Ishikawa (cell line): Measurements from ENCODE around the gene VWF.

ENCODE experiments used
- CREB1 ChIP-seq: IDR thresholded peaks from 2 replicates; pipeline ENCODE4 v1.6.1; 2012; ENCODE audit warnings: low read depth
- EGR1 ChIP-seq: IDR thresholded peaks from 2 replicates; pipeline ENCODE4 v1.6.1; 2012
- EP300 ChIP-seq: IDR thresholded peaks from 2 replicates; pipeline ENCODE4 v1.6.1; 2012; ENCODE audit warnings: borderline replicate concordance
- NFIC ChIP-seq: IDR thresholded peaks from 2 replicates; pipeline ENCODE4 v1.6.1; 2012
- RAD21 ChIP-seq: IDR thresholded peaks from 2 replicates; pipeline ENCODE4 v1.6.1; 2012; ENCODE audit warnings: low read depth
- REST ChIP-seq: IDR thresholded peaks from 2 replicates; pipeline ENCODE4 v1.6.1; 2012; ENCODE audit warnings: low read depth, mild to moderate bottlenecking
- TAF1 ChIP-seq: IDR thresholded peaks from 2 replicates; pipeline ENCODE4 v1.6.1; 2012; ENCODE audit warnings: low read depth, mild to moderate bottlenecking
- TEAD4 ChIP-seq: IDR thresholded peaks from 2 replicates; pipeline ENCODE4 v1.6.1; 2012
- USF1 ChIP-seq: IDR thresholded peaks from 2 replicates; pipeline ENCODE4 v1.6.1; 2012
- YY1 ChIP-seq: IDR thresholded peaks from 2 replicates; pipeline ENCODE4 v1.6.1; 2012; ENCODE audit warnings: low read depth
- ZBTB7A ChIP-seq: IDR thresholded peaks from 2 replicates; pipeline ENCODE4 v1.6.1; 2012; ENCODE audit warnings: low read depth
- TF ChIP-seq, protein P1 (sequence below): IDR thresholded peaks from 2 replicates; pipeline ENCODE4 v1.6.1; 2012

GRCh38 chr12:5945071-5946008 lies 179.1 kb downstream of the VWF start, which contains the start of gene ANO2:
- TF ChIP-seq, protein P1, sequence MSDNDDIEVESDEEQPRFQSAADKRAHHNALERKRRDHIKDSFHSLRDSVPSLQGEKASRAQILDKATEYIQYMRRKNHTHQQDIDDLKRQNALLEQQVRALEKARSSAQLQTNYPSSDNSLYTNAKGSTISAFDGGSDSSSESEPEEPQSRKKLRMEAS: peak; percentile 40; the same call in 1 of the 2 replicates
- TF ChIP-seq NFIC: no peak
- no peak for TF ChIP-seq ZBTB7A
- no peak for TF ChIP-seq RAD21
- no peak for TF ChIP-seq TEAD4
- no peak for TF ChIP-seq USF1
- TF ChIP-seq YY1: peak; percentile 76
- no peak for TF ChIP-seq EP300
- no peak for TF ChIP-seq REST
- TF ChIP-seq CREB1: no peak
- TF ChIP-seq TAF1: no peak
- no peak for TF ChIP-seq EGR1
